Measurements from ENCODE around the gene TKTL1. TPM values are rescaled to one million over a fixed set of nuclear protein-coding genes. Genes with fewer than 3 reads are reported as not detected.
"Not testable (repeated sequence)": the region's sequence is repeated elsewhere in the genome, so short reads cannot be mapped to it uniquely, and the experiment has no call there.

The TKTL1 gene, protein sequence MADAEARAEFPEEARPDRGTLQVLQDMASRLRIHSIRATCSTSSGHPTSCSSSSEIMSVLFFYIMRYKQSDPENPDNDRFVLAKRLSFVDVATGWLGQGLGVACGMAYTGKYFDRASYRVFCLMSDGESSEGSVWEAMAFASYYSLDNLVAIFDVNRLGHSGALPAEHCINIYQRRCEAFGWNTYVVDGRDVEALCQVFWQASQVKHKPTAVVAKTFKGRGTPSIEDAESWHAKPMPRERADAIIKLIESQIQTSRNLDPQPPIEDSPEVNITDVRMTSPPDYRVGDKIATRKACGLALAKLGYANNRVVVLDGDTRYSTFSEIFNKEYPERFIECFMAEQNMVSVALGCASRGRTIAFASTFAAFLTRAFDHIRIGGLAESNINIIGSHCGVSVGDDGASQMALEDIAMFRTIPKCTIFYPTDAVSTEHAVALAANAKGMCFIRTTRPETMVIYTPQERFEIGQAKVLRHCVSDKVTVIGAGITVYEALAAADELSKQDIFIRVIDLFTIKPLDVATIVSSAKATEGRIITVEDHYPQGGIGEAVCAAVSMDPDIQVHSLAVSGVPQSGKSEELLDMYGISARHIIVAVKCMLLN
- total RNA-seq, result not detected

DNA sequence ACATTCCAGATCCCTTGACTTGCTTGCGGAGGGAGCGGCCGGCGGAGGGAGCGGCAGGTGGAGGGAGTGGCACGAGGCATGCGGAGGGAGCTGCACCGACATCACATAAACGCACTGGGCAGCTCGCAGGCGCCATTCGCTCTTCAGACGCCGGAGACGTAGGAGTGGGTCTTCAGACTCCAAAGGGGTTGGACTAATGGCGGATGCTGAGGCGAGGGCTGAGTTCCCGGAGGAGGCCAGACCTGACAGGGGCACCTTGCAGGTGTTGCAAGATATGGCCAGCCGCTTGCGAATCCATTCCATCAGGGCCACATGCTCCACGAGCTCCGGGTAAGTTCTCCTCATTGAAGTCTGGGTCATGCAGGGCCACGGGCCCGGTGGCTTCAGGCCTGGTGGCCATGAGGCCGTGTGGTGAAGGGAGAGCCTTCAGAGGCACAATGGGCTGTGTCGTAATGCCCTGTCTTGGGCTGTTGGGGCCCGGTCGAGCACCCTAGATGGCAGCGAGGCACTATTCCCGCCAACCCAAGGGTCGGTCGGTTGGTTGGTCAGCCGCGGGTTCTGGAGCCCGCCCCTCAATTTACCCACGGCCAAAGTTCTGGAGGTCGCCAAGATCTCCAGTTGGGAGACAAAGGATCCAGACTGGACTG, at the start of gene TKTL1:
Gene TKTL1, plus strand, starts transcription at position 132 of the 647 bp plus-strand sequence. Its CDS starts 65 bp downstream, at position 197.
- DNase-seq (ENCODE audit: low spot score) (no peak), ATAC-seq (no peak)

DNA sequence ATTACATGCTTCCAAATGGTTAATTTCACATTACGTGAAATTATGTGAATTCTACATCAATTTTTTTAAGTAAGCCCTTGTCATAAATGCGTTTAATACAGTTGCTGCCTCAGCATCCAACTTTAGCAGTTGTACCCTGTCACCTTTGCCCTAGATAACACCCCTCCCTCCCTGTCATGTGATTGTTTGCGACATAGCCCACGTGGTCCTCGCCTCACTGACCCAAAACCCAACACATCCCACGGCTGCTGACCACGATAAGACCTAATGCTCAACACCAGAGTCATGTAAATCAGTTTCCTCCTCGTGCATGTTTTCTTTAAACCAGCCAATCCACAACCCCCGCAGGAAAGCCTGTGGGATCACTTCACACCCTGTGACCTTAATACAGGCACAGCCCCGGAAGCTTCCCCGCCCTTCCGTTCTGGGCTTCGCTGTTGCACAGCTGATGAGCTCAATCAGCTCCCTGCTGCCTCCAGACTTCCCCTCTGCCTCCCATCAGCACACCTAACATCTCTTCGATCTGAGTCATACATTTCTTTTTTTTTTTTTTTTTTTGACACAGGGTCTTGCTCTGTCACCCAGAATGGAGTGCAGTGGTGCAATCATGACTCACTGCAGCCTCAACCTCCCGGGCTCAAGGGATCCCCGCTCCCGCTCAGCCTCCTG, 48.1 kb upstream of the TKTL1 start:
- not testable (repeated sequence) for DNase-seq (ENCODE audit: low spot score)
- peak; percentile 69 for ATAC-seq

DNA sequence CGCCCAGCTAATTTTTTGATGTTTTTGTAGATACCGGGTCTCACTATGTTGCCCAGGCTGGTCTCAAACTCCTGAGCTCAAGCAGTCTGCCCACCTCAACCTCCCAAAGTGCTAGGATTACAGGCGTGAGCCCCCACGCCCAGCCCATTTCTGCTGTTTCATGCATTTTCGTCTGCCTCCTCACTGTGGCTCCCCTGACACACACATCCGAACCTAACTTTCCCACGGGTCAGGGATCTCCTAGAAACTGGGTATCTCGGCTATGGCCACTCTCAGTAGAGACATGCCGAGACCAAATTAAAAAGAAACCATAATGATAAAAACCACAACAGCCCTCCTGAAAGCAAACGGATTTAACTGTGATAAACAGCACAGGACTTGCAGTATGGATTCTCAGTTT, 47.5 kb upstream of the TKTL1 start:
- DNase-seq (ENCODE audit: low spot score); ATAC-seq: not testable (repeated sequence)

DNA sequence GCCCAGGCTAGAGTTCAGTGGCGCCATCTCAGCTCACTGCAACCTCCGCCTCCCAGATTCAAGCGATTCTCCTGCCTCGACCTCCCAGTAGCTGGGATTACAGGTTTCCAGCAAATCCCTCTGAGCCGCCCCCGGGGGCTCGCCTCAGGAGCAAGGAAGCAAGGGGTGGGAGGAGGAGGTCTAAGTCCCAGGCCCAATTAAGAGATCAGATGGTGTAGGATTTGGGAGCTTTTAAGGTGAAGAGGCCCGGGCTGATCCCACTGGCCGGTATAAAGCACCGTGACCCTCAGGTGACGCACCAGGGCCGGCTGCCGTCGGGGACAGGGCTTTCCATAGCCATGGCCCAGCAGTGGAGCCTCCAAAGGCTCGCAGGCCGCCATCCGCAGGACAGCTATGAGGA, 38.3 kb upstream of the TKTL1 start, which contains the start of gene OPN1MW3:
Gene OPN1MW3, plus strand, starts transcription at position 301 of the 400 bp plus-strand sequence. Its CDS starts 38 bp downstream, at position 339.
- not testable (repeated sequence) for ATAC-seq; DNase-seq (ENCODE audit: low spot score)

DNA sequence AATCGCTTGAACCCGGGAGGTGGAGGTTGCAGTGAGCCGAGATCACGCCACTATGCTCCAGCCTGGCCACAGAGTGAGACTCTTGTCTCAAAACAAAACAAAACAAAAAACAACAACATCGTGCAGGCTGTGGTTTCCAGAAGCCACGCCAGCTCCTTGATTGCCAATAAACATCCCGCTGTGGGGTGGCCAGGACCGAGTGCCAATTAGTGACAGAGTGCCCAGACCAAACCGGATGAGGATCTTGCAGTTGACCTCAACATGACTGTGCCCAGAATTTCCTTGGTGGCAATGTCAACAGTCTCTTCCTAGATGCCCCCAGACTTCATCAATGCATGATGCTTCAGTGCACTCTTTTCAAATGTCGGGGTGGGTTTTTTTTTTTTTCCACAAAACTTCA, 36.9 kb upstream of the TKTL1 start:
- not testable (repeated sequence) for ATAC-seq; DNase-seq (ENCODE audit: low spot score)

DNA sequence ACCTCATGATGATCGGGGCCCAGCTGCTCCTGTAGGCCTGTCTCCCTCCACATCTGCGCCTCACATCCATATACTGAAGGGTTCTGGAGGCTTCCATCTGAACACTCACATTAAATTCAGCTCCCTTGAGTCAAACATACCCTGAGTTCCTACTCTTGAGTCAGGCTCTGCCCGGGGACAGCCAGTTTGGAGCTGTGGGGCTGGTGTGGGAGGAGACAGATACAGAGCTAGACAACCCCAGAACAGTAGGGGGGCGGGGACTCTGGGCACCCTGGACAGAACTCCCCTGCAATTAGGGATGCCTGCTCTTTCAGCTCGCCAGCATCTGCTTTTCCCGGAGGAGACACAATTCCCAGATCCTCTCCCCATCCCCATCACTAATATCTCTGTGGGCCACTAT, 32.5 kb upstream of the TKTL1 start:
- not testable (repeated sequence) for ATAC-seq; DNase-seq (ENCODE audit: low spot score)

DNA sequence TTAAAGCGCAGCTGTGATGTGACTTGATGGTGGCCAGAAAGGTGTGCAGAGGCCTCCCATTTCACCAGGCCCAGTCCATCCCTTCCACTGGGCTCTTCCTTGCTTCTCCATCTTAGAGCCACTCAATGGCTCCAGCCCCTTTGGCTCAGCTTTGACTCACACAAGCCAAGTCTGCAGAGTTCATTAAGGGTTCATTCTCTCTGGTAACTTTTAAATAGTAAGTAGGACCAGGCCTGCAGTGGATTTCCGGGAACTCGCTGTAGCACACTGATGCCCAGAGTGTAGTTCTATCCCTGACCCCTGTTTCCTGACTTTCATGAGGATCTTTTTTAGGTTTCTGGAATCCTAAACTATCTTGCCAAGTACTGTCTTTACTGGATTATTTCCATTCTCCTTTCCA, 26.4 kb upstream of the TKTL1 start:
- ATAC-seq, result not testable (repeated sequence)

DNA sequence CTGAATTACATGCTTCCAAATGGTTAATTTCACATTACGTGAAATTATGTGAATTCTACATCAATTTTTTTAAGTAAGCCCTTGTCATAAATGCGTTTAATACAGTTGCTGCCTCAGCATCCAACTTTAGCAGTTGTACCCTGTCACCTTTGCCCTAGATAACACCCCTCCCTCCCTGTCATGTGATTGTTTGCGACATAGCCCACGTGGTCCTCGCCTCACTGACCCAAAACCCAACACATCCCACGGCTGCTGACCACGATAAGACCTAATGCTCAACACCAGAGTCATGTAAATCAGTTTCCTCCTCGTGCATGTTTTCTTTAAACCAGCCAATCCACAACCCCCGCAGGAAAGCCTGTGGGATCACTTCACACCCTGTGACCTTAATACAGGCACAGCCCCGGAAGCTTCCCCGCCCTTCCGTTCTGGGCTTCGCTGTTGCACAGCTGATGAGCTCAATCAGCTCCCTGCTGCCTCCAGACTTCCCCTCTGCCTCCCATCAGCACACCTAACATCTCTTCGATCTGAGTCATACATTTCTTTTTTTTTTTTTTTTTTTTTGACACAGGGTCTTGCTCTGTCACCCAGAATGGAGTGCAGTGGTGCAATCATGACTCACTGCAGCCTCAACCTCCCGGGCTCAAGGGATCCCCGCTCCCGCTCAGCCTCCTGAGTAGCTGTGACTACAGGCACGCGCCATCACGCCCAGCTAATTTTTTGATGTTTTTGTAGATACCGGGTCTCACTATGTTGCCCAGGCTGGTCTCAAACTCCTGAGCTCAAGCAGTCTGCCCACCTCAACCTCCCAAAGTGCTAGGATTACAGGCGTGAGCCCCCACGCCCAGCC, 10.9 kb upstream of the TKTL1 start:
- not testable (repeated sequence) for DNase-seq (ENCODE audit: low spot score)
- peak; percentile 70 for ATAC-seq

More for the DNA sequence above, 26.4 kb upstream of the TKTL1 start:
- DNase-seq (ENCODE audit: low spot score), result not testable (repeated sequence)

DNA sequence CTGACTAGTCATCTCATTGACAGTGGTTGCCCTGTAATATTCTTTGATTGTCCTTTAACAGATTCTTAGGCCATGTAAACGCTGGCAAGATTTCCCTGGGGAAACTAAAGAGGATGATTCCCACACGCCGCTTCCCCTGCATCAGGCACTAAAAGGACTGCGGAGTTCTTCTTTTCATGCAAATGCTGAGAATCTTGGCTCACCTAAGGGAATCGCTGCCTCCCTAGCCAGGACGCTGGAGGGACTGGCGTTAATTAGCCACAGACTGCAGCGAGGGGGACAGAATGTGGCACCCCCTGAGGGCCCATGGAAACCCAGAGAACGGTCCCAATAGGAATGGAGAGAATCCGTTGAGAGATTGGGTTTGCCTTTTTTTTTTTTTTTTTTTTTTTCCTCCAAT, 9.2 kb upstream of the TKTL1 start:
- ATAC-seq, result not testable (repeated sequence)

DNA sequence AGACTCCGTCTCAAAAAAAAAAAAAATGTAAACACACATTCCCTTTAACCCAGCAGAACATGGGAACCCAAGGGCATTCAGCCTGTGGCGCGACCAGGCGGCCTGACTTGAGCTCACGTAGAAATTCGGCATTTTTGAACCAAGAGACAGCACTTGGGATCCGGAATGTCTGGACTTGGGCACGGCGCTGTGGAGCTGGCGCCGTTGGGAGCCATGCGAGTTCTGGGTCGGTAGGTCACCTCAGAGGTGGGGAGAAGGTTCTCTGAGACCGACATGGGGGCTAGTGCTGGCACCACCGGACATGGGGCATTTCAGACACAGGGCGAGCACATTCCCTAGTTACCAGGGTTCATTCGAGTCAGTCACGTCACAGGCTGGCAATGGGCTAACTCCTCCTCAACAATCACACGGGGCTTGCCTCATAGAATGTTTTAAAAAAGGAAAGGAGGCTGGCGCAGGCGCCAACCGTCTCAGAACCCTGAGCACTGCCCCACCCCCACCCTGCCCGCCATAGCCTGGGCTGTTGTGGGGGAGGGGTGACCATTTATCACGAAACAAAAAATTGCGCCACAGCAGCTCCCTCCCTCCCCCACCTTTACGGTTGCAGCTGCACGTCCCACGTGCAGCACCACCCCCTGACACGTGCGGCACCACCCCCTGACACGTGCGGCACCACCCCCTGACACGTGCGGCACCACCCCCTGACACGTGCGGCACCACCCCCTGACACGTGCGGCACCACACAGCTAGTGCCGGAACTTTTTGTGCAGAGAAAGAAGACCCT, 612 bp upstream of the TKTL1 start, which contains the start of gene TEX28:
Gene TEX28, minus strand, starts transcription at position 334 of the 784 bp plus-strand sequence. CDS start 3,007 bp downstream, outside the sequence.
- no peak for ATAC-seq
- no peak for DNase-seq (ENCODE audit: low spot score)

More for the DNA sequence above, 9.2 kb upstream of the TKTL1 start:
- not testable (repeated sequence) for DNase-seq (ENCODE audit: low spot score)

DNA sequence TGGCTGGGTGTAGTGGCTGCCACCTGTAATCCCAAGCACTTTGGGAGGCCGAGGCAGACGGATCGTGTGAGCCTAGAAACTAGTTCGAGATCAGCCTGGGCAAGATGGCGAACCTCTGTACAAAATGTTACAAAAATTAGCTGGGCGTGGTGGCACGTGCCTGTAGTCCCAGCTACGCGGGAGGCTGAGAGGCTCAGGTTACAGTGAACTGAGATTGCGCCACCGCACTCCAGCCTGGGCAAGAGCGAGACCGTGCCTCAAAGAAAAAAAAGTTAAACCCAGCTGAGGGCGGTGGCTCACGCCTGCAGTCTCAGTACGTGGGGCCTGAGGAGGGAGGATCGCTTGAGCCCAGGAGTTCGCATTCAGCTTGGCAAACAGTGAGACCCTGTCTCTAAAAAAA, 1.1 kb downstream of the TKTL1 start:
- ATAC-seq (no peak), DNase-seq (ENCODE audit: low spot score) (no peak)

DNA sequence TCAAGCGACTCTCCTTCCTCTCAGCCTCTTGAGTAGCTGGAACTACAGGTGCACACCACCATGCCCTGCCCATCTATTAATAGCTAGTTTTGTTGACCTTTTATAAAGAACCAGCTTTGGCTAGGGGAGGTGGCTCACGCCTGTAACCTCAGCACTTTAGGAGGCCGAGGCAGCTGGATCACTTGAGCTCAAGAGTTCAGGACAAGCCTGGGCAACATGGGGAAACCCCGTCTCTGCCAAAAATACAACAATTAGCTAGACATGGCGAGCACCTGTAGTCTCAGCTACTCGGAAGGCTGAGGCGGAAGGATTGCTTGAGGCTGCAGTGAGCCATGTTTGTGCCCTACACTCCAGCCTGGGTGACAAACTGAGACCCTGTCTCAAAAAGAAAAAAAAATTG, 2.7 kb downstream of the TKTL1 start:
- ATAC-seq, result no peak
- no peak for DNase-seq (ENCODE audit: low spot score)

DNA sequence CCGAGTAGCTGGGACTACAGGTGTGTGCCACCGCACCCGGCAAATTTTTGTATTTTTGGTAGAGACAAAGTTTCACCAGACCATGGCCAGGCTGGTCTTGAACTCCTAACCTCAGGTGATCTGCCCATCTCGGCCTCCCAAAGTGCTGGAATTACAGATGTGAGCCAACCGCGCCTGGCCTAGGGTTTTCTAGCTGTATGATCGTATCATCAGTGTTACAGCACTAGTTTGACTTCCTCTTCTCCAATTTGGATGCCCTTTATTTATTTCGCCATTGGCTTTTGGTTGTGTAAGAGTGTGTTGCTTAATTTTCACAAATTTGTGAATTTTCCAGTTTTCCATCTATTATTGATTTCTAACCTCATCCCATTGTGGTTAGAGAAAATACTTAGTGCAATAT, 5.2 kb downstream of the TKTL1 start:
- ATAC-seq, result peak; percentile 55
- DNase-seq (ENCODE audit: low spot score), result no peak

DNA sequence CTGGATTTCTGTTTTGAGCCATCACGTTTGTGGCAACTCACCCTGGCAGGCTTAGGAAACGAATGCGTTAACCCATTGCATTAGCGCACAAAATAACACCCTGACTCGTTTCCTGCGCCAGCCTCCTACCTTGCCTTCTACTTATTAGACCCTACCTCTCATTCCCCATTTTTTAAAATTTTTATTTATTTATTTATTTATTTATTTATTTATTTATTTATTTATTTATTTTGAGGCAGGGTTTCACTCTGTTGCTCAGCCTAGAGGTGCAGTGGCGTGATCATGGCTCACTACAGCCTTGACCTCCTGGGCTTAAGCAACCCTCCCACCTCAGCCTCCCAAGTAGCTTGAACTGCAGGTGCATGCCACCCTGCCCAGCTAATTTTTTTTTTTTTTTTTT, 7.4 kb downstream of the TKTL1 start:
- not testable (repeated sequence) for DNase-seq (ENCODE audit: low spot score); ATAC-seq

DNA sequence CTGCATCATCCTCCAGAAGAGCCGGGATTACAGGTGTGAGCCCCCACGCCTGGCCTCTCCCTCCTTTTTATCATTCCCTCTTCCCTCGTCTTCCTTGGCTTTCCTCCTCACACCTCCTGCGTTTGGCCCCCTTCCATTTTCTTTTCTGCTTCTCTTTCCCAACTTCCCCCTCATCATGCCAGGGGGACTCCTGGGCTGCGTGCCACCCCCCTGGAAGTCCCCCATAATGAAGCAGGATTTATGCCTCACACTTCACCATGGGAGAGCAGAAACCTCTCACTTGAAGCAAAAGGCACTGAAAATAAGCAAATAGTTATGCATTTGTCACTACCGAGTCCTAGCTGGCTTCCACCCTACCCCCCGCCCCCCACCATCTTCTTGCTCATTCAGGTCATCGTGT, 7.9 kb downstream of the TKTL1 start:
- ATAC-seq (no peak), DNase-seq (ENCODE audit: low spot score) (no peak)

DNA sequence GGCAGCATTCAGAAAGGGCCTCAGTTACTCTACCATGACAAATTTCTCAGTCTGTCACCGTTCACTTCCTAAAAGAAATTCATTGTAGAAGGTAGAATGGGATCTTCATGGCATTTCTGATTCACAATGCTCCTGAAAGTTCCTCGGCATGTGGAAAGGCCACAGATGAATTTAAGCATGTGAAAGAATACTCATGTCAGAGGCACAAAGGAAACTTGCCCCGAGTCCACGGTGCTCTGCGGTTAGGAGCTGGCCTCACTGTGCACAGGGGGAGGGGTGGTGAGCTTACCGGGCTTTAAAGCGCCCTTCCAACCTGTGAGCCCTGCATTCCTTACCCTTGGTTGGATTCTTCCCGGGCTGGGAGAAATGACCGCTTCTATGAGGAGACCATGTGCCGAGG, 9.3 kb downstream of the TKTL1 start:
- no peak for DNase-seq (ENCODE audit: low spot score)
- ATAC-seq, result no peak

DNA sequence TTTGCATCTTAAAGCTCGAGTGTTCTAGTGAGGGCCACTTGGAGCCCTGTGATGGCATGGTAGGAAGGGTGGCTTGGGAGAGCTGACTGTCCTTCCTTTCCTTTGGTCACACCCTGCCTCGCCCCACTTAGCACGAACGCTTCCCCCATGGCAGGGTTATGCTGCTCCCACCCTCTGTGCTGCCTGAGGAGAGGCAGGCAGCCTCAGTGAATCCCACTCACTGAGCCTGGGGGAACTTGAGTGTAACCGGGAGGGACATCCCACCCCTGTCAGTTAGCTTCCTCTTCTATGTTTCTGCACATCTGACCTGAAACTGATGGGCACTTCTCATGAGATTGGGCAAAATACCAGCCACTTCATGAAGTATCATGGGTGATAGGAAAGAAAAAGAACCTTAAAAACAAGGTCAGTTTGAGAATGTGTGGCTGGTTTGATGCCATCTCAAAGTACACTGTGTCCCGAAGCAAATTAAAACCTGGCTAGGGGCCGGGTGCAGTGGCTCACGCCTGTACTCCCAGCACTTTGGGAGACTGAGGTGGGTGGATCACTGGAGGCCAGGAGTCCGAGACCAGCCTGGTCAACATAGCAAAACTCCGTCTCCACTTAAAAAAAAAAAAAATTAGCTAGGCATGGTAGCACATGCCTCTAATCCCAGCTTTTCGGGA, 10.1 kb downstream of the TKTL1 start:
- no peak for ATAC-seq

DNA sequence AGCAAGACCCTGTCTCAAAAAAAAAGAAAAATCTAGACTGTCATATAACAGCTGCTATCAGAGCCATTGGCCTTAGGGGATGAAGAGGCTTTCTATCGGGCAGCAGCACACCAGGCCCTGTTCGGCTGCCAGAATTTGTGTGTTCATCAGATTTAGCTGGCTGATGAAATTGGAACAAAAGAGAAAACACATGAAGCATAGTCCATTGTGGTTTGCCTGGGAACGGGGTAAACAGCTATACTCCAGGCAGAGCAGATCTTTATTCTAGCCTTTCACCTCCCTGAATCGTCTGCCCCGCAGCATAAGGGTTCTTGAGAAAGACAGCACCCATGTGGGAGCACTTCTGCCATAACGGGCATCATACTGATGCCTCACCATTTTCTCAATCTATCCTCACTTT, 11.6 kb downstream of the TKTL1 start:
- no peak for DNase-seq (ENCODE audit: low spot score)
- ATAC-seq, result no peak

More for the DNA sequence above, 10.1 kb downstream of the TKTL1 start:
- no peak for DNase-seq (ENCODE audit: low spot score)

Measured in left lobe of liver (tissue), 2 donors.